Neural cell (in vitro differentiated cells): ENCODE measurements around the gene REC8. TPM values are rescaled to one million over a fixed set of nuclear protein-coding genes. Genes with fewer than 3 reads are reported as not detected.

Experiments used
- H2AFZ ChIP-seq: fragments of 200-600, 300-800 bp; sonication (generic), shearing (Covaris generic); 2 replicates; pipeline ENCODE4 v1.6.0; 2014; ENCODE audit warnings: low read depth, mild to moderate bottlenecking, antibody characterized with exemption, low read length, moderate library complexity
- H3F3A ChIP-seq: fragments of 200-600 bp; shearing (Covaris generic); 2 replicates; pipeline ENCODE4 v1.6.1; 2016; ENCODE audit warnings: mild to moderate bottlenecking, moderate library complexity, mixed read lengths, antibody characterized with exemption, low read length; ENCODE audit not compliant: insufficient read depth, poor library complexity, severe bottlenecking
- H3K27ac ChIP-seq: fragments of 200-600, 300-800 bp; sonication (generic), shearing (Covaris generic); 2 replicates; pipeline ENCODE4 v1.5.1; 2014; ENCODE audit warnings: mild to moderate bottlenecking, low read length, moderate library complexity
- H3K27me3 ChIP-seq: fragments of 300-800, 200-600 bp; sonication (generic), shearing (Covaris generic); 2 replicates; pipeline ENCODE4 v1.6.0; 2014; ENCODE audit warnings: mild to moderate bottlenecking, low read depth, low read length, moderate library complexity; ENCODE audit not compliant: insufficient read depth
- H3K36me3 ChIP-seq: fragments of 300-800, 200-600 bp; sonication (generic), shearing (Covaris generic); 2 replicates; pipeline ENCODE4 v1.5.1; 2014; ENCODE audit warnings: mild to moderate bottlenecking, antibody characterized with exemption, low read length, moderate library complexity; ENCODE audit not compliant: insufficient read depth
- H3K4me2 ChIP-seq: fragments of 300-800, 200-600 bp; sonication (generic), shearing (Covaris generic); 2 replicates; pipeline ENCODE4 v1.6.0; 2014; ENCODE audit warnings: mild to moderate bottlenecking, low read length
- H3K4me3 ChIP-seq: fragments of 300-800, 200-600 bp; sonication (generic), shearing (Covaris generic); 2 replicates; pipeline ENCODE4 v1.5.1; 2014; ENCODE audit warnings: mild to moderate bottlenecking, low read length, moderate library complexity
- H3K79me2 ChIP-seq: fragments of 200-600 bp; shearing (Covaris generic); replicated peaks from 2 replicates; pipeline ENCODE4 v1.6.0; 2014; ENCODE audit warnings: mild to moderate bottlenecking, low read length, moderate library complexity; ENCODE audit not compliant: insufficient read depth
- H3K9ac ChIP-seq: fragments of 300-800, 200-600 bp; sonication (generic), shearing (Covaris generic); 2 replicates; pipeline ENCODE4 v1.6.1; 2016; ENCODE audit warnings: mild to moderate bottlenecking, low read length, mixed read lengths
- H3K9me2 ChIP-seq: fragments of 200-600 bp; shearing (Covaris generic); 2 replicates; pipeline ENCODE4 v1.6.1; 2016; ENCODE audit warnings: mild to moderate bottlenecking, low read length, mixed read lengths; ENCODE audit not compliant: insufficient read depth
- H3K9me3 ChIP-seq: fragments of 200-600, 300-800 bp; sonication (generic), shearing (Covaris generic); 2 replicates; pipeline ENCODE4 v1.6.1; 2016; ENCODE audit warnings: mild to moderate bottlenecking, mixed run types, low read length, moderate library complexity, mixed read lengths
- H4K20me1 ChIP-seq: fragments of 200-600 bp; shearing (Covaris generic); 2 replicates; pipeline ENCODE4 v1.6.1; 2016; ENCODE audit warnings: mild to moderate bottlenecking, mixed run types; ENCODE audit not compliant: insufficient read depth
- CTCF ChIP-seq: fragments of 450-650 bp; IDR thresholded peaks from 2 replicates; pipeline ENCODE4 v1.5.1; 2014; ENCODE audit warnings: antibody characterized with exemption, mild to moderate bottlenecking, moderate library complexity; ENCODE audit not compliant: poor library complexity, severe bottlenecking
- EP300 ChIP-seq: fragments of 450-650 bp; conservative IDR thresholded peaks from 2 replicates; pipeline ENCODE4 v1.6.1; 2014; ENCODE audit warnings: antibody characterized with exemption, mild to moderate bottlenecking, moderate library complexity; ENCODE audit not compliant: poor library complexity, severe bottlenecking
- MXI1 ChIP-seq: fragments of 450-650 bp; conservative IDR thresholded peaks from 2 replicates; pipeline ENCODE4 v1.6.1; 2014; ENCODE audit warnings: antibody characterized with exemption, mild to moderate bottlenecking; ENCODE audit not compliant: poor library complexity, severe bottlenecking
- POLR2AphosphoS5 ChIP-seq: IDR thresholded peaks from 2 replicates; pipeline ENCODE4 v1.6.1; 2012
- RAD21 ChIP-seq: fragments of 450-650 bp; conservative IDR thresholded peaks from 2 replicates; pipeline ENCODE4 v1.6.1; 2014; ENCODE audit warnings: antibody characterized with exemption, mild to moderate bottlenecking, moderate library complexity
- REST ChIP-seq: IDR thresholded peaks from 2 replicates; pipeline ENCODE4 v1.6.1; 2012; ENCODE audit warnings: borderline replicate concordance
- SMC3 ChIP-seq: fragments of 450-650 bp; conservative IDR thresholded peaks from 2 replicates; pipeline ENCODE4 v1.6.1; 2014; ENCODE audit warnings: antibody characterized with exemption, mild to moderate bottlenecking, moderate library complexity; ENCODE audit not compliant: poor library complexity
- TAF1 ChIP-seq: IDR thresholded peaks from 2 replicates; pipeline ENCODE4 v1.6.1; 2012; ENCODE audit warnings: low read depth
- polyA plus RNA-seq: library from polyadenylated mRNA; depleted of rRNA; stranded (reverse); fragments of >200 nt; gene quantifications from 2 replicates; pipeline ENCODE4 v1.2.3, GENCODE V29; 2014

REC8 gene
- polyA plus RNA-seq, 1 donor from 2014 or later = 18.5 TPM

GRCh38 chr14:24207104-24207551 lies 35.2 kb downstream of the REC8 start:
- Histone ChIP-seq H3K9me2 (no peaks in the 10 kb centered on the region), H3K27me3 (no peaks in the 10 kb centered on the region), H3K36me3 (no peaks in the 10 kb centered on the region), H4K20me1 (no peaks in the 10 kb centered on the region), H3K4me3 (no peak overlapping the region), H3K27ac (no peak overlapping the region), H3K4me2 (no peak overlapping the region), H3K79me2 (no peaks in the 10 kb centered on the region), H3F3A (no peaks in the 10 kb centered on the region), H3K9ac (no peak overlapping the region), H3K9me3 (no peaks in the 10 kb centered on the region), H2AFZ (no peak overlapping the region)
- no peak for TF ChIP-seq EP300
- no peak for TF ChIP-seq REST
- TF ChIP-seq RAD21 = no peak
- TF ChIP-seq POLR2AphosphoS5 = no peak
- no peak for TF ChIP-seq SMC3
- no peak for TF ChIP-seq MXI1
- TF ChIP-seq TAF1 = no peak

- H3K4me3 ChIP-seq = no peak overlapping the region
- H3K9ac ChIP-seq = no peak overlapping the region
- TF ChIP-seq SMC3 (no peak), RAD21 (no peak), MXI1 (no peak), TAF1 (no peak), REST (no peak), CTCF (no peak), POLR2AphosphoS5 (no peak)
- no peak overlapping the region for H2AFZ ChIP-seq
- H3K79me2 ChIP-seq = no peaks in the 10 kb centered on the region
- H3K9me2 ChIP-seq = no peaks in the 10 kb centered on the region
- no peaks in the 10 kb centered on the region for H3K36me3 ChIP-seq
- H3F3A ChIP-seq = no peaks in the 10 kb centered on the region
- no peak overlapping the region for H3K4me2 ChIP-seq
- no peaks in the 10 kb centered on the region for H3K9me3 ChIP-seq
- H4K20me1 ChIP-seq = no peaks in the 10 kb centered on the region
- H3K27me3 ChIP-seq = no peaks in the 10 kb centered on the region
- no peak overlapping the region for H3K27ac ChIP-seq
Measured at GRCh38 chr14:24207625-24208024, 35.7 kb downstream of the REC8 start.
